22Rv1 (cell line): ENCODE measurements around the gene NTN1.
"Not testable (repeated sequence)": the region's sequence is repeated elsewhere in the genome, so short reads cannot be mapped to it uniquely, and the experiment has no call there.

Experiments used
- H3K27ac ChIP-seq: fragments of 450-650 bp; 2 replicates; pipeline ENCODE4 v1.5.1; 2017
- CTCF ChIP-seq: fragments of 450-650 bp; IDR thresholded peaks from 2 replicates; pipeline ENCODE4 v1.5.1; 2017; ENCODE audit warnings: mild to moderate bottlenecking
- ZFX ChIP-seq: fragments of 450-650 bp; IDR thresholded peaks from 2 replicates; pipeline ENCODE4 v1.6.1; 2017; ENCODE audit warnings: antibody characterized with exemption, borderline replicate concordance

NTN1 gene

GRCh38 chr17:9090641-9091096 is 69.4 kb downstream of the NTN1 start:
- H3K27ac ChIP-seq: no peak overlapping the region
- TF ChIP-seq ZFX (no peak), CTCF (no peak)

GRCh38 chr17:9094193-9094592 is 72.9 kb downstream of the NTN1 start:
- no peak overlapping the region for H3K27ac ChIP-seq
- TF ChIP-seq CTCF (no peak), ZFX (no peak)

- no peak overlapping the region for H3K27ac ChIP-seq
- TF ChIP-seq CTCF: no peak
- no peak for TF ChIP-seq ZFX
Observed at GRCh38 chr17:9095390-9095789, 74.1 kb downstream of the NTN1 start.

- no peak for TF ChIP-seq ZFX
- no peak for TF ChIP-seq CTCF
- H3K27ac ChIP-seq: no peak overlapping the region
Observed at GRCh38 chr17:9098242-9098825, 77.0 kb downstream of the NTN1 start.

- H3K27ac ChIP-seq: no peak overlapping the region
- no peak for TF ChIP-seq CTCF
- no peak for TF ChIP-seq ZFX
Observed at GRCh38 chr17:9101356-9101755, 80.0 kb downstream of the NTN1 start.

GRCh38 chr17:9103193-9103592 is 81.9 kb downstream of the NTN1 start:
- H3K27ac ChIP-seq: not testable (repeated sequence)

- TF ChIP-seq CTCF: no peak
- no peak for TF ChIP-seq ZFX
- no peak overlapping the region for H3K27ac ChIP-seq
Observed at GRCh38 chr17:9104370-9105041, 83.2 kb downstream of the NTN1 start.
